ENCODE results near the gene C14orf132. TPM values are rescaled to one million over a fixed set of nuclear protein-coding genes. Genes with fewer than 3 reads are reported as not detected.
A peak's percentile ranks its signal among the peaks of the same experiment; 100 is the strongest.

C14orf132 gene
- total and polyA plus RNA-seq, 5 experiments from 2014 or later: 0.57 to 4.6 (median 2.4) TPM; not detected in 1

DNA sequence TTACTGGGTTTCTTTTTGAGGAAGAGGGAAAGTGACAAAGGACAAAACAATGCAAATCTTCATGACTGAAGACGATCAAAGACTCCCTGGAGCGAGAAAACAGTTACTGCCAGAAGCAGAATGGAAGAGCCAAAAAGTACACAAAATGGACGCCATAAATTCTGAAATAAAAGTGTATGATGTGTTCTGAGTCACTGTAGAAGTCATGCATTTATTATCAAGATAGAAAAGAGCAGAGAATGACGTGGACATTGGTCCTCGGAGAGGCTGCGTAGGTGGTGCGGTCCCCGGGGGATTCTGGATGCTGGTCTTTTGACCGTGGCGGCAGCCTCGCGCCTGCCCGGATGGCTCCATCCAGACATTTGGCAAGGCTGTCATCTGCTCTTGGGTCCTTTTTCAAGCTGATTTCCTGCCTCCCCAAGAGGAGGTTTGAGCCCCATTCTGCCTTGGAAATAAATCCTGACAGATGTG lies 52.8 kb downstream of the C14orf132 start:
- POLR2A ChIA-PET: no interaction called here
- Mint-ChIP-seq H3K27me3 (peaks cover 0 to 20% (median 2%) of the 10 kb centered on the region in 5 donors), H3K4me1 (no peaks in the 10 kb centered on the region), H3K27ac (no peak overlapping the region), H3K4me3 (no peak overlapping the region), H3K9me3 (no peaks in the 10 kb centered on the region), H3K36me3 (no peaks in the 10 kb centered on the region)
- ATAC-seq (no peak), DNase-seq (no peak)

- H3K27ac Mint-ChIP-seq: no peak overlapping the region
- H3K36me3 Mint-ChIP-seq: no peaks in the 10 kb centered on the region
Measured at GRCh38 chr14:96092936-96093335, 53.8 kb downstream of the C14orf132 start.

DNA sequence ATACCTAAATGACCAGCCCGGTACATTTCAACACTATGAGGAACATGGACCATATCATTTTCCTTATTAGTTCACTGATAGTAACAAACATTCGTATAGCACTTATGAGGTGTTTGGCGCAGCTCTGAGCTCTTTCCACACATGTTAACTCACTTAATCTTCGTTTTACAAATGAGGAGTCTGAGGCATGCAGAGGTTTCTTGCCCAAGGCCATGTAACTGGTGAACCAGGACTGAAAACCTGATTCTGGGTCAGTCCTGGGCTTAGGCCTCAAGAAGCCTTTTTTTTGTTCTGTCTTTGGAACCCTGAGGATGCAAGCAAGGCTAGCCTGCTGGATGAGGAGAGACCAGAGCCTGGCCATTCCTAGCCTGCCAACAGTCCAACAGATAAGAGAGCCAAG lies 55.0 kb downstream of the C14orf132 start:
- DNase-seq: no peak
- no peak for ATAC-seq
- no peak overlapping the region for H3K4me3 Mint-ChIP-seq
- peaks cover 2 to 32% (median 6%) of the 10 kb centered on the region in 5 donors for H3K27me3 Mint-ChIP-seq
- POLR2A ChIA-PET: no interaction called here
- H3K27ac Mint-ChIP-seq: no peak overlapping the region
- H3K9me3 Mint-ChIP-seq: no peaks in the 10 kb centered on the region
- H3K36me3 Mint-ChIP-seq: no peaks in the 10 kb centered on the region
- no peaks in the 10 kb centered on the region for H3K4me1 Mint-ChIP-seq

More at GRCh38 chr14:96092936-96093335, 53.8 kb downstream of the C14orf132 start:
- POLR2A ChIA-PET: no interaction called here
- Mint-ChIP-seq H3K4me1 (no peaks in the 10 kb centered on the region), H3K4me3 (no peak overlapping the region), H3K27me3 (peaks cover 0 to 19% (median 2%) of the 10 kb centered on the region in 5 donors), H3K9me3 (no peaks in the 10 kb centered on the region)
- ATAC-seq (no peak), DNase-seq (no peak)

DNA sequence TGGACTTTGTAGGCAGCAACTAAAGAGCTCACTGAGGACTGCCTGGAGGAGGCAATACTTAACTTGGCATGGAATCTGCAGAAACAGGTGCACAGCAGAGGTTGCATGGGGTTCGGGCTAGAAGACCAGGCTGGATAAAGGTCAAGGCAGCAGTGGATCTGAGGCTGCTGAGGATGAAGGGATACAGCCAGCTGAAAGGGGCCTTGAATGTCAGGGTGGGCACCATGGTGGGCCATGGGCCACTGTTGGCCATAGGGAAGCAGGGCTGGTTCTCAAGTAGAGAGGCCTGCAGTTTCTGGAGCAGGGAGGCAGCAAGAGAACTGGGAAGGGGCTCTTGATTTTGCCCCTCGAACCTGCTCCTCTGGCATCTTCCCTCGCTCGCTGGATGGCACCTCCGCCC lies 55.5 kb downstream of the C14orf132 start:
- no peak for ATAC-seq
- no peak for DNase-seq
- no peaks in the 10 kb centered on the region for H3K4me1 Mint-ChIP-seq
- H3K4me3 Mint-ChIP-seq: no peak overlapping the region
- H3K27me3 Mint-ChIP-seq: peaks cover 2 to 32% (median 3%) of the 10 kb centered on the region in 5 donors
- no peaks in the 10 kb centered on the region for H3K9me3 Mint-ChIP-seq
- POLR2A ChIA-PET: no interaction called here
- H3K27ac Mint-ChIP-seq: no peak overlapping the region
- no peaks in the 10 kb centered on the region for H3K36me3 Mint-ChIP-seq

DNA sequence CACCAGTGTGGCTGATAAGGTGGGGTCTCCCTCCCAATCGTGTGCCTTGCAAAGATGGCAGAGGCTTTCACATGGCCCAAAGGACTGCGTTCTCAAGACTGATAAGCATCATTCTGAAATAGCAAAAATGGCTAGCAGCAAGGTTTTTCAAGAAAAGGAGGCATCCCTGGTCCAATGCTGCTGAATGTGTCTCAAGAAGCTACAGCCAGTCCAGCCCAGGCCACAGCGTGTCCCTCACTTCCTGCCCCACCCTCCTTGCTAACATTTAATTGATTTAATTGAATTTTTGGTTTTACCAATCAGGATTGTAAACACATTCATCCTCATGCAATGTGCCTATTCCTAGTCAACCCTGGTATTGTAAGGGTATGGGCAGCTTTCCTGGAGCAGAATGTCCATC lies 55.9 kb downstream of the C14orf132 start:
- H3K4me1 Mint-ChIP-seq: no peaks in the 10 kb centered on the region

DNA sequence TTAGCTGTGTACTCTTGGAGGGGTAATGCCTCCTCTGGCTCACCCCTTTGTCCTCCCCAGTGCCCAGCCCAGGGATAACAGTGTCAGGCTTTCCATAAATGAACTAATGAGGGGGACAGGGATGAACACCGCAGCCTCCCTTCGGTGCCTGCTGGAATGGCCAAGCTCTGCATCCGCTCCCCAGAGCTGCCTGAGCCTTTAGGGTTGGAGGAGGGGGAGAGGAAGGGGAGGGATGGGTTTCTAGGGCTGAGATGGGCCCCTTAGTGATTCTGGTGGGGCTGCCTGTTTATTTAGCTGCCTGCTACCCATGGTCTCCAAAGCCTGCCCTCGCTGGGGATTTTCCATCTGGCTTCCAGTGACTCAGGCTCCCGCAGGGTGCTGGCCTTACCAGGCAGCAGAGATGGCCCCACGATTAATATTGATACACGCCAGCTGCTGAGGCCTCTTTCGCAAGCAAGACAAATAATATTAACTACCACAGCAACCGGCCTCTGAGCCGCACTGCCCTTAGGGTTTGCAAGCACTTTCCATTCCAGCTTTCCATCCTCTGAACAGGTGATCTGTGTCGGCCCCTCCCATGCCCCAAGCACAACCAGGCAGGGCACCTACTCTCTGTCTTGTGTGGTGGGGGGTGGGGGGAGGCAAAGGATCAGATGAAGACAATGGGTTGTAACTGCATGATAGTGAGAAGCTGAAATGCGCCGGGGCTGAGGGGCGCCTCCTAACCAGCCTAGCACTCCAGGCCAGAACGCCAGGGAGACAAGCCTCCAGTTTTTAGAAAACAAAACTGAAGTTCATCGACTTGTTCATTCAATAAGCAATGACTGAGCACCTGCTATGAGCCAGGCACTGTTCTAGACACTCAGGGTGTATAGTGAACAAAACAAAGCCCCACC lies 56.7 kb downstream of the C14orf132 start:
- ATAC-seq (no peak), DNase-seq (no peak)
- Mint-ChIP-seq H3K4me3 (no peak overlapping the region), H3K36me3 (no peaks in the 10 kb centered on the region), H3K27me3 (peaks cover 2 to 32% (median 3%) of the 10 kb centered on the region in 5 donors), H3K27ac (no peak overlapping the region), H3K9me3 (no peaks in the 10 kb centered on the region), H3K4me1 (peaks cover 0 to 4% (median 2%) of the 10 kb centered on the region in 4 donors)
- POLR2A ChIA-PET: no interaction called here

More for the DNA sequence above, 55.9 kb downstream of the C14orf132 start:
- H3K27me3 Mint-ChIP-seq: peaks cover 2 to 32% (median 3%) of the 10 kb centered on the region in 5 donors
- no peak overlapping the region for H3K4me3 Mint-ChIP-seq
- H3K27ac Mint-ChIP-seq: no peak overlapping the region
- no peaks in the 10 kb centered on the region for H3K9me3 Mint-ChIP-seq
- no peak for ATAC-seq
- H3K36me3 Mint-ChIP-seq: no peaks in the 10 kb centered on the region
- no peak for DNase-seq
- POLR2A ChIA-PET: no interaction called here

- no peak overlapping the region for H3K4me3 Mint-ChIP-seq
- H3K4me1 Mint-ChIP-seq: peaks cover 0 to 6% (median 2%) of the 10 kb centered on the region in 4 donors
- peaks cover under 1 to 26% (median 3%) of the 10 kb centered on the region in 5 donors for H3K27me3 Mint-ChIP-seq
- H3K9me3 Mint-ChIP-seq: no peaks in the 10 kb centered on the region
- DNase-seq: no peak
- peak overlapping the region in 1 of 10 donors; percentile 78 for H3K27ac Mint-ChIP-seq
- POLR2A ChIA-PET: no interaction called here
- H3K36me3 Mint-ChIP-seq: no peaks in the 10 kb centered on the region
- ATAC-seq: no peak
Measured at GRCh38 chr14:96096639-96097610, 57.8 kb downstream of the C14orf132 start.

- ATAC-seq: no peak
- no peaks in the 10 kb centered on the region for H3K36me3 Mint-ChIP-seq
- H3K4me1 Mint-ChIP-seq: peaks cover 0 to 6% (median 2%) of the 10 kb centered on the region in 4 donors
- no peak overlapping the region for H3K4me3 Mint-ChIP-seq
- no peaks in the 10 kb centered on the region for H3K9me3 Mint-ChIP-seq
- no peak overlapping the region for H3K27ac Mint-ChIP-seq
- DNase-seq: no peak
- H3K27me3 Mint-ChIP-seq: peaks cover 0 to 26% (median 2%) of the 10 kb centered on the region in 5 donors
- POLR2A ChIA-PET: no interaction called here
Measured at GRCh38 chr14:96097752-96098151, 58.6 kb downstream of the C14orf132 start.

GRCh38 chr14:96098309-96098998 lies 59.3 kb downstream of the C14orf132 start:
- POLR2A ChIA-PET: no interaction called here
- Mint-ChIP-seq H3K36me3 (no peaks in the 10 kb centered on the region), H3K27ac (no peak overlapping the region), H3K9me3 (no peaks in the 10 kb centered on the region), H3K27me3 (peaks cover 0 to 26% (median 2%) of the 10 kb centered on the region in 5 donors), H3K4me1 (peaks cover 0 to 6% (median 2%) of the 10 kb centered on the region in 4 donors), H3K4me3 (no peak overlapping the region)
- no peak for DNase-seq
- ATAC-seq: no peak

GRCh38 chr14:96098999-96099335 lies 59.8 kb downstream of the C14orf132 start:
- POLR2A ChIA-PET: no interaction called here
- no peak overlapping the region for H3K27ac Mint-ChIP-seq
- ATAC-seq: no peak

GRCh38 chr14:96100161-96101064 lies 61.3 kb downstream of the C14orf132 start:
- H3K27me3 Mint-ChIP-seq: peaks cover 0 to 16% (median 2%) of the 10 kb centered on the region in 5 donors
- POLR2A ChIA-PET: interaction anchor here (1.0 kb wide), 1 partner anchor 172 kb away, joined by 5 read pairs; no protein-coding TSS in a partner anchor
- ATAC-seq (peak; percentile 85 to 86), DNase-seq (peak; percentile 46 to 83 (median 62))
- H3K27ac Mint-ChIP-seq: peak overlapping the region in 6 of 10 donors; percentile 4 to 87 (median 64)
- H3K4me3 Mint-ChIP-seq: no peak overlapping the region
- no peaks in the 10 kb centered on the region for H3K9me3 Mint-ChIP-seq
- H3K36me3 Mint-ChIP-seq: no peaks in the 10 kb centered on the region
- peaks cover 0 to 6% (median 2%) of the 10 kb centered on the region in 4 donors for H3K4me1 Mint-ChIP-seq

More at GRCh38 chr14:96098999-96099335, 59.8 kb downstream of the C14orf132 start:
- Mint-ChIP-seq H3K4me1 (peaks cover 0 to 6% (median 2%) of the 10 kb centered on the region in 4 donors), H3K9me3 (no peaks in the 10 kb centered on the region), H3K36me3 (no peaks in the 10 kb centered on the region), H3K4me3 (no peak overlapping the region), H3K27me3 (peaks cover 0 to 23% (median 2%) of the 10 kb centered on the region in 5 donors)
- DNase-seq: no peak

Measured in naive thymus-derived CD8-positive, alpha-beta T cell (primary cell).